ENCODE measurements around the gene SLC6A3.
A peak's percentile ranks its signal among the peaks of the same experiment; 100 is the strongest.

Gene SLC6A3

GRCh38 chr5:1390333-1390732 lies 54.9 kb downstream of the SLC6A3 start:
- no peak for TF ChIP-seq FOXK2 (IDR thresholded peaks at IDR 0.05)
- no peak for TF ChIP-seq L3MBTL2 (conservative IDR thresholded peaks at IDR 0.05)
- TF ChIP-seq LEF1 (IDR thresholded peaks at IDR 0.05; ENCODE audit: borderline replicate concordance), result no peak
- TF ChIP-seq, protein P1, sequence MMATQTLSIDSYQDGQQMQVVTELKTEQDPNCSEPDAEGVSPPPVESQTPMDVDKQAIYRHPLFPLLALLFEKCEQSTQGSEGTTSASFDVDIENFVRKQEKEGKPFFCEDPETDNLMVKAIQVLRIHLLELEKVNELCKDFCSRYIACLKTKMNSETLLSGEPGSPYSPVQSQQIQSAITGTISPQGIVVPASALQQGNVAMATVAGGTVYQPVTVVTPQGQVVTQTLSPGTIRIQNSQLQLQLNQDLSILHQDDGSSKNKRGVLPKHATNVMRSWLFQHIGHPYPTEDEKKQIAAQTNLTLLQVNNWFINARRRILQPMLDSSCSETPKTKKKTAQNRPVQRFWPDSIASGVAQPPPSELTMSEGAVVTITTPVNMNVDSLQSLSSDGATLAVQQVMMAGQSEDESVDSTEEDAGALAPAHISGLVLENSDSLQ (IDR thresholded peaks at IDR 0.05), result no peak
- TF ChIP-seq ELF4 (IDR thresholded peaks at IDR 0.05), result no peak
- TF ChIP-seq FOXM1 (IDR thresholded peaks at IDR 0.05; ENCODE audit: borderline replicate concordance), result no peak
- no peak for TF ChIP-seq ARNT (IDR thresholded peaks at IDR 0.05)
- no peak for TF ChIP-seq TARDBP (IDR thresholded peaks at IDR 0.05)
- TF ChIP-seq FOXA1 (IDR thresholded peaks at IDR 0.05), result no peak
- no peak for TF ChIP-seq BHLHE40 (IDR thresholded peaks at IDR 0.05; ENCODE audit: borderline replicate concordance)
- no peak for TF ChIP-seq SP1 (IDR thresholded peaks at IDR 0.05)
- no peak for TF ChIP-seq CTBP1 (IDR thresholded peaks at IDR 0.05; ENCODE audit: borderline replicate concordance)
- no peak for TF ChIP-seq HDGF (IDR thresholded peaks at IDR 0.05; ENCODE audit: borderline replicate concordance)
- no peak for TF ChIP-seq ZNF384 (IDR thresholded peaks at IDR 0.05)
- ChIA-PET CTCF (interaction anchor here (0.7 kb wide), 1 partner anchor 11 kb away, joined by 3 read pairs; no protein-coding TSS in a partner anchor), POLR2A (no interaction called here)
- DNase-seq (ENCODE audit: extremely low spot score), result no peak

DNA sequence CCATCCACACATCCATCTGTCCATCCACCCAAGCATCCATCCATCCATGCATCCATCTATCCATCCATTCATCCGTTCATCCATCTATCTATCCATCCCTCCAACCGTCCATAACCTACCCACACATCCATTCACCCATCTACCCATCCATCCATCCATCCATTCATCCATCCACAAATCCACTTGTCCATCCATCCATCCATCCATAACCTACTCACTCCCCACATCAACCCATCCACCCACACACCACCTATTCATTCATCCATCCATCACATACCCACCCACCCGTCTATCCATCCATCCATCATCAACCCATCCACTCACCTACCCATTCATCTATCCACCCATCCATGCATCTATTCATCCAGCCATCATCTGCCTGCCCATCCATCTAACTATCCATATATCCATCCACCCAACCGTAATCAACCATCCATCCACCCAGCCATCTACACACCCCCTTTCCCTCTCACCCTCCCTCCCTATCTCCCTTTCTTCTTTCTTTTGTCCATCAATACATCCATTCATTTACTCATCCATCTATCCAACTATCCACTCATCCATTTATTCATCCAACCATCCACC lies 56.8 kb downstream of the SLC6A3 start:
- CTCF ChIA-PET, result no interaction called here
- no peak for TF ChIP-seq NFRKB (IDR thresholded peaks at IDR 0.05)
- TF ChIP-seq HDGF (IDR thresholded peaks at IDR 0.05; ENCODE audit: borderline replicate concordance), result no peak
- TF ChIP-seq SUZ12 (IDR thresholded peaks at IDR 0.05), result no peak
- no peak for TF ChIP-seq ARNT (IDR thresholded peaks at IDR 0.05)
- TF ChIP-seq SP1 (IDR thresholded peaks at IDR 0.05), result no peak
- TF ChIP-seq CTBP1 (IDR thresholded peaks at IDR 0.05; ENCODE audit: borderline replicate concordance), result no peak
- no peak for TF ChIP-seq ZNF384 (IDR thresholded peaks at IDR 0.05)
- TF ChIP-seq FOXK2 (IDR thresholded peaks at IDR 0.05), result no peak
- no peak for TF ChIP-seq FOXA1 (IDR thresholded peaks at IDR 0.05)
- TF ChIP-seq L3MBTL2 (conservative IDR thresholded peaks at IDR 0.05), result no peak
- no peak for TF ChIP-seq FOXM1 (IDR thresholded peaks at IDR 0.05; ENCODE audit: borderline replicate concordance)
- TF ChIP-seq BHLHE40 (IDR thresholded peaks at IDR 0.05; ENCODE audit: borderline replicate concordance), result no peak
- TF ChIP-seq ELF4 (IDR thresholded peaks at IDR 0.05), result no peak
- TF ChIP-seq LEF1 (IDR thresholded peaks at IDR 0.05; ENCODE audit: borderline replicate concordance), result no peak
- TF ChIP-seq, protein P1 (IDR thresholded peaks at IDR 0.05), result no peak
- TF ChIP-seq TARDBP (IDR thresholded peaks at IDR 0.05), result no peak
- POLR2A ChIA-PET, result no interaction called here
- DNase-seq (ENCODE audit: extremely low spot score), result no peak

GRCh38 chr5:1387876-1388275 lies 57.4 kb downstream of the SLC6A3 start:
- no peak for DNase-seq (ENCODE audit: extremely low spot score)
- no peak for TF ChIP-seq HDGF (IDR thresholded peaks at IDR 0.05; ENCODE audit: borderline replicate concordance)
- POLR2A ChIA-PET, result no interaction called here
- CTCF ChIA-PET, result no interaction called here

DNA sequence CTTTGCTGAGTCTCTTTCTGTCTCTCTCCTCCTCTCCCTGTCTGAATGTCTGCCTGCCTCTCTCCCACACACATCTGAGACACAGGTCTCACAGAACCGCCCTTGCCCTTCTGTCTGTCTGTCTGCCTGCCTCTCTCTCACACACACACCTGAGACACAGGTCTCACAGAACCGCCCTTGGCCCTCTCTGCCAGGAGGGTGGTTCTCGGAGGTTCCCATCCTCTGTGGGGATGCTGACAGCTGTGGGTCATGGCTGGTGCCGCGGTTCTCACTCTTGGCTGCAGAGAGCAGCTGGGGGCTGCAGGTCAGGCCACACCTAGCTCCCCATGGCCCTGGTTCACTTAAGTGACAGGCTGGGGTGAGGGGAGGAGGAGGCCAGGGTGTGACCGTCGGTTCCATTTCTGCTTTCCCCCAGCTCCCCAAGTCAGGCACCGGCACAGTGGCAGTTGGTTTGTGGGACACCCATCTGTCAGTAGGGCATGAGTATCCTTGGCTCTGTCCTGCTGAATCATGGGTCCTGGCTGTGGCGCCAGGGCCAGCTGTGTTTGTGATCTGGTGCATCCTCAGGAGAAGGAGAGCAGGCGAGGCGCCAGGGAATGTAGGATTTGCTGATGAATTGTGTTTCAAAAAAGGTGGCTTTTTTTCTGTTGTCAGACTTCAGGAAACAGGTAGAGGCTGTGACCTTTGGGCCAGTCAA lies 58.0 kb downstream of the SLC6A3 start:
- CTCF ChIA-PET, result no interaction called here
- POLR2A ChIA-PET, result no interaction called here
- no peak for DNase-seq (ENCODE audit: extremely low spot score)
- TF ChIP-seq BHLHE40 (IDR thresholded peaks at IDR 0.05; ENCODE audit: borderline replicate concordance) (no peak), TARDBP (IDR thresholded peaks at IDR 0.05) (no peak), L3MBTL2 (conservative IDR thresholded peaks at IDR 0.05) (no peak), NFRKB (IDR thresholded peaks at IDR 0.05) (no peak), ELF4 (IDR thresholded peaks at IDR 0.05) (no peak), FOXM1 (IDR thresholded peaks at IDR 0.05; ENCODE audit: borderline replicate concordance) (no peak), HDGF (IDR thresholded peaks at IDR 0.05; ENCODE audit: borderline replicate concordance) (no peak), CTBP1 (IDR thresholded peaks at IDR 0.05; ENCODE audit: borderline replicate concordance) (no peak), ZNF384 (IDR thresholded peaks at IDR 0.05) (no peak), LEF1 (IDR thresholded peaks at IDR 0.05; ENCODE audit: borderline replicate concordance) (no peak), SUZ12 (IDR thresholded peaks at IDR 0.05) (no peak), FOXK2 (IDR thresholded peaks at IDR 0.05) (no peak), ARNT (IDR thresholded peaks at IDR 0.05) (no peak), SP1 (IDR thresholded peaks at IDR 0.05) (no peak), FOXA1 (IDR thresholded peaks at IDR 0.05) (no peak)
- TF ChIP-seq, protein P1 (IDR thresholded peaks at IDR 0.05), result no peak

GRCh38 chr5:1386274-1386717 lies 58.9 kb downstream of the SLC6A3 start:
- CTCF ChIA-PET, result no interaction called here
- peak; percentile 23 for DNase-seq (ENCODE audit: extremely low spot score)
- TF ChIP-seq NFRKB (IDR thresholded peaks at IDR 0.05) (no peak), CTBP1 (IDR thresholded peaks at IDR 0.05; ENCODE audit: borderline replicate concordance) (no peak), L3MBTL2 (conservative IDR thresholded peaks at IDR 0.05) (peak; percentile 41), FOXA1 (IDR thresholded peaks at IDR 0.05) (no peak), LEF1 (IDR thresholded peaks at IDR 0.05; ENCODE audit: borderline replicate concordance) (no peak), ARNT (IDR thresholded peaks at IDR 0.05) (no peak), BHLHE40 (IDR thresholded peaks at IDR 0.05; ENCODE audit: borderline replicate concordance) (no peak), SP1 (IDR thresholded peaks at IDR 0.05) (no peak)
- TF ChIP-seq, protein P1 (IDR thresholded peaks at IDR 0.05), result peak; percentile 12; the same call in 1 of the 2 replicates
- POLR2A ChIA-PET, result interaction anchor here (0.5 to 1.9 kb wide), 5 partner anchors 14 to 89 kb away, joined by 3 to 7 read pairs (median 3); partner anchors contain the start of gene CLPTM1L

Measured in HEK293T (cell line).